Endodermal cell (in vitro differentiated cells): ENCODE measurements around the gene RNF128. TPM values are rescaled to one million over a fixed set of nuclear protein-coding genes. Genes with fewer than 3 reads are reported as not detected.
"Not testable (repeated sequence)": the region's sequence is repeated elsewhere in the genome, so short reads cannot be mapped to it uniquely, and the experiment has no call there.

Source experiments
- DNase-seq: peaks from one replicate; pipeline ENCODE4 v3.0.0-alpha.2; 2017
- H3K27ac ChIP-seq: 2 replicates; pipeline ENCODE4 v1.5.1; 2013; ENCODE audit warnings: mild to moderate bottlenecking, low read depth, low read length, moderate library complexity
- H3K27me3 ChIP-seq: 2 replicates; pipeline ENCODE4 v1.6.1; 2013; ENCODE audit warnings: mild to moderate bottlenecking, low read length, moderate library complexity; ENCODE audit not compliant: insufficient read depth, control insufficient read depth, poor library complexity, severe bottlenecking
- H3K36me3 ChIP-seq: 2 replicates; pipeline ENCODE4 v1.7.0; 2013; ENCODE audit warnings: mild to moderate bottlenecking, low read length, moderate library complexity; ENCODE audit not compliant: control insufficient read depth, insufficient read depth
- H3K4me1 ChIP-seq: one replicate; pipeline ENCODE4 v1.7.0; 2013; ENCODE audit warnings: low read length; ENCODE audit not compliant: control insufficient read depth, insufficient read depth
- H3K4me3 ChIP-seq: 2 replicates; pipeline ENCODE4 v1.5.1; 2013; ENCODE audit warnings: mild to moderate bottlenecking, low read length, moderate library complexity
- H3K9ac ChIP-seq: 2 replicates; pipeline ENCODE4 v1.6.1; 2013; ENCODE audit warnings: mild to moderate bottlenecking, low read length, moderate library complexity; ENCODE audit not compliant: poor library complexity, severe bottlenecking; ENCODE audit errors: extremely low read depth
- H3K9me3 ChIP-seq: 2 replicates; pipeline ENCODE4 v1.6.1; 2013; ENCODE audit warnings: mild to moderate bottlenecking, low read length, moderate library complexity; ENCODE audit not compliant: control insufficient read depth
- H3K27ac Mint-ChIP-seq: 2 replicates; pipeline ENCODE4 v1.8.0; 2020; ENCODE audit warnings: mixed read lengths
- H3K27me3 Mint-ChIP-seq: 2 replicates; pipeline ENCODE4 v1.8.0; 2021; ENCODE audit warnings: mild to moderate bottlenecking, mixed read lengths; ENCODE audit not compliant: insufficient read depth
- H3K36me3 Mint-ChIP-seq: 2 replicates; pipeline ENCODE4 v1.8.0; 2020; ENCODE audit warnings: low read depth, mixed read lengths
- H3K4me1 Mint-ChIP-seq: 2 replicates; pipeline ENCODE4 v1.8.0; 2020; ENCODE audit warnings: mixed read lengths
- H3K4me3 Mint-ChIP-seq: 2 replicates; pipeline ENCODE4 v1.8.0; 2020; ENCODE audit warnings: mild to moderate bottlenecking, moderate library complexity, mixed read lengths
- H3K9me3 Mint-ChIP-seq: 2 replicates; pipeline ENCODE4 v1.8.0; 2020; ENCODE audit warnings: mild to moderate bottlenecking, mixed read lengths
- CTCF ChIP-seq: fragments of 200-600 bp; sonication (generic); conservative IDR thresholded peaks from 2 replicates; pipeline ENCODE4 v1.5.0; 2021; ENCODE audit warnings: antibody characterized with exemption, mild to moderate bottlenecking
- WGBS, 2 experiments: methylation state at CpG; one replicate each; pipeline versions ENCODE4 v1.1.5 to v1.1.7; 2013; ENCODE audit warnings: missing lambda C conversion rate in 2 of 2, mixed read lengths in 1 of 2; ENCODE audit not compliant: insufficient coverage in 1 of 2, insufficient read length in 1 of 2; 5-methylcytosine and 5-hydroxymethylcytosine counted together
- total RNA-seq, 2 donors: library from RNA; stranded (reverse); fragmentation: NEBNext Ultra II Directional in 1 of 2; extraction: Animal tissue kit (Norgen Biotek cat#: 25700) in 1 of 2; gene quantifications; 2 replicates in 1 of 2; 3 replicates in 1 of 2; pipeline ENCODE4 v1.2.1, GENCODE V29; 2021

Gene RNF128
- total RNA-seq, 2 donors from 2014 or later: 0.48 to 1.1 TPM

GRCh38 chrX:106802063-106802387 lies 75.5 kb downstream of the RNF128 start:
- TF ChIP-seq CTCF: no peak
- Histone ChIP-seq H3K36me3 (no peaks in the 10 kb centered on the region), H3K27me3 (peaks cover 43% of the 10 kb centered on the region), H3K27ac (no peak overlapping the region), H3K4me1 (no peaks in the 10 kb centered on the region), H3K4me3 (peak overlapping the region; percentile 89), H3K9ac (peak overlapping the region; percentile 57), H3K9me3 (no peaks in the 10 kb centered on the region)
- Mint-ChIP-seq H3K9me3 (peaks cover 40% of the 10 kb centered on the region), H3K27me3 (peaks cover 31% of the 10 kb centered on the region), H3K4me3 (peak overlapping the region; percentile 89), H3K4me1 (peaks cover 3% of the 10 kb centered on the region), H3K36me3 (no peaks in the 10 kb centered on the region), H3K27ac (peak overlapping the region; percentile 86)
- no peak for DNase-seq
- 7% methylated on average over 9 of the region's 11 CpGs; no CpG with 5 or more reads in 1 of the 2 experiments for WGBS, 2 experiments

GRCh38 chrX:106802388-106803275 lies 76.1 kb downstream of the RNF128 start, which contains the start of gene TBC1D8B:
TSS of gene TBC1D8B (plus strand) at chrX:106802673. CDS start at chrX:106802854, 181 bp downstream.
- H3K4me3 ChIP-seq: peak within 1 kb of the TSS; percentile 89
- whole genome bisulfite sequencing, 2 experiments: 0% methylated on average over 1 to 34 of the region's 36 CpGs
- H3K9me3 ChIP-seq: no peaks in the 10 kb centered on the region
- Mint-ChIP-seq H3K4me3 (peak within 1 kb of the TSS; percentile 89), H3K27me3 (peaks cover 31% of the 10 kb centered on the region), H3K27ac (peak within 1 kb of the TSS; percentile 86), H3K36me3 (no peaks in the 10 kb centered on the region), H3K9me3 (peaks cover 43% of the 10 kb centered on the region), H3K4me1 (peaks cover 3% of the 10 kb centered on the region)
- TF ChIP-seq CTCF: no peak
- peak; percentile 87 for DNase-seq
- H3K9ac ChIP-seq: peak within 1 kb of the TSS; percentile 57
- H3K36me3 ChIP-seq: no peaks in the 10 kb centered on the region
- no peak within 1 kb of the TSS for H3K27ac ChIP-seq
- peaks cover 43% of the 10 kb centered on the region for H3K27me3 ChIP-seq
- H3K4me1 ChIP-seq: no peaks in the 10 kb centered on the region

GRCh38 chrX:106811131-106811910 lies 84.8 kb downstream of the RNF128 start:
- WGBS, 2 experiments: 60 to 90% methylated on average over 3 to 7 of the region's 7 CpGs
- Histone ChIP-seq H3K9ac (no peak overlapping the region), H3K4me1 (no peaks in the 10 kb centered on the region), H3K4me3 (no peak overlapping the region), H3K27me3 (no peaks in the 10 kb centered on the region), H3K36me3 (no peaks in the 10 kb centered on the region), H3K27ac (no peak overlapping the region), H3K9me3 (no peaks in the 10 kb centered on the region)
- DNase-seq: no peak
- no peaks in the 10 kb centered on the region for H3K36me3 Mint-ChIP-seq
- no peak for TF ChIP-seq CTCF
- no peak overlapping the region for H3K4me3 Mint-ChIP-seq
- no peaks in the 10 kb centered on the region for H3K4me1 Mint-ChIP-seq
- H3K27me3 Mint-ChIP-seq: no peaks in the 10 kb centered on the region
- H3K9me3 Mint-ChIP-seq: peaks cover 36% of the 10 kb centered on the region
- H3K27ac Mint-ChIP-seq: no peak overlapping the region

- H3K4me3 Mint-ChIP-seq, H3K27ac ChIP-seq, H3K27ac Mint-ChIP-seq, H3K36me3 ChIP-seq, H3K9ac ChIP-seq, H3K27me3 Mint-ChIP-seq, H3K27me3 ChIP-seq, DNase-seq, H3K36me3 Mint-ChIP-seq, H3K9me3 ChIP-seq, H3K4me1 Mint-ChIP-seq, H3K4me3 ChIP-seq, H3K4me1 ChIP-seq: not testable (repeated sequence)
- H3K9me3 Mint-ChIP-seq: peaks cover 31% of the 10 kb centered on the region
- WGBS, 2 experiments: 93 to 100% methylated on average over 1 to 4 of the region's 5 CpGs
Observed at GRCh38 chrX:106812930-106813329, 86.4 kb downstream of the RNF128 start.

GRCh38 chrX:106814093-106814492 lies 87.6 kb downstream of the RNF128 start:
- WGBS, 2 experiments: no CpG with 5 or more reads among the region's 3 CpGs
- not testable (repeated sequence) for H3K36me3 ChIP-seq, H3K27ac ChIP-seq, H3K9ac ChIP-seq, H3K27me3 Mint-ChIP-seq, DNase-seq, H3K4me1 ChIP-seq, H3K4me3 ChIP-seq, H3K27me3 ChIP-seq, H3K36me3 Mint-ChIP-seq, H3K27ac Mint-ChIP-seq, H3K4me1 Mint-ChIP-seq, H3K4me3 Mint-ChIP-seq, H3K9me3 ChIP-seq
- peaks cover 29% of the 10 kb centered on the region for H3K9me3 Mint-ChIP-seq
